HEK293 (cell line): ENCODE data around the gene NOL3.

Source experiments
- CTCF ChIA-PET: fragments of 350-600 bp; formaldehyde crosslinking; extraction: SDS; loops from one replicate; lab custom pipeline; 2021; ENCODE audit warnings: antibody characterized with exemption; lab: Yijun Ruan, JAX
- POLR2A ChIA-PET: fragments of 300-600 bp; formaldehyde crosslinking; extraction: SDS; loops from one replicate; lab custom pipeline; 2020; ENCODE audit warnings: antibody characterized with exemption, inconsistent platforms; lab: Yijun Ruan, JAX
- H3K27ac ChIP-seq: fragments of 200-500 bp; sonication (Bioruptor generic); 2 replicates; pipeline ENCODE4 v1.5.1; 2014; ENCODE audit warnings: low read depth, low read length, control low read depth, inconsistent platforms; ENCODE audit errors: extremely low read depth
- H3K36me3 ChIP-seq, 2 experiments: fragments of 200-500 bp in 1 of 2; sonication (Bioruptor generic) in 1 of 2; 1 replicate in 1 of 2; 2 replicates in 1 of 2; pipeline ENCODE4 v1.5.1; 2014 to 2017; ENCODE audit warnings: inconsistent platforms in 2 of 2, low read length in 2 of 2; ENCODE audit not compliant: control insufficient read depth in 2 of 2, insufficient read depth in 1 of 2
- H3K4me1 ChIP-seq: fragments of 200-500 bp; sonication (Bioruptor generic); 2 replicates; pipeline ENCODE4 v1.5.1; 2014; ENCODE audit warnings: mild to moderate bottlenecking, low read length, inconsistent platforms; ENCODE audit not compliant: control insufficient read depth, insufficient read depth
- H3K4me3 ChIP-seq: 2 replicates; pipeline ENCODE4 v1.5.1; 2011; ENCODE audit warnings: low read depth, mild to moderate bottlenecking, control low read depth, low read length, moderate library complexity
- H3K9me3 ChIP-seq: fragments of 200-500 bp; sonication (Bioruptor generic); 2 replicates; pipeline ENCODE4 v1.5.1; 2014; ENCODE audit warnings: low read depth, low read length, inconsistent platforms; ENCODE audit not compliant: control insufficient read depth, insufficient read depth
- GFI1B ChIP-seq: fragments of 450-650 bp; formaldehyde crosslinking; IDR thresholded peaks from 2 replicates; pipeline ENCODE4 v1.5.1; 2016; ENCODE audit warnings: missing biosample characterization, missing genetic modification characterization
- KLF1 ChIP-seq: fragments of 450-650 bp; formaldehyde crosslinking; IDR thresholded peaks from 2 replicates; pipeline ENCODE4 v1.5.1; 2016; ENCODE audit warnings: missing biosample characterization, missing genetic modification characterization
- KLF16 ChIP-seq: fragments of 450-650 bp; formaldehyde crosslinking; IDR thresholded peaks from 2 replicates; pipeline ENCODE4 v1.5.1; 2017; ENCODE audit warnings: missing biosample characterization, missing genetic modification characterization
- KLF8 ChIP-seq: fragments of 450-650 bp; formaldehyde crosslinking; IDR thresholded peaks from 2 replicates; pipeline ENCODE4 v1.5.1; 2016; ENCODE audit warnings: missing biosample characterization, missing genetic modification characterization
- ZNF133 ChIP-seq: fragments of 450-650 bp; formaldehyde crosslinking; IDR thresholded peaks from 2 replicates; pipeline ENCODE4 v1.5.1; 2016; ENCODE audit warnings: missing biosample characterization, missing genetic modification characterization
- ZNF202 ChIP-seq: fragments of 450-650 bp; formaldehyde crosslinking; IDR thresholded peaks from 2 replicates; pipeline ENCODE4 v1.5.1; 2016; ENCODE audit warnings: missing biosample characterization, missing genetic modification characterization, borderline replicate concordance
- ZNF354C ChIP-seq: fragments of 450-650 bp; formaldehyde crosslinking; IDR thresholded peaks from 2 replicates; pipeline ENCODE4 v1.5.1; 2016; ENCODE audit warnings: missing biosample characterization, missing genetic modification characterization, low read depth, borderline replicate concordance
- ZNF623 ChIP-seq: fragments of 450-650 bp; formaldehyde crosslinking; IDR thresholded peaks from 2 replicates; pipeline ENCODE4 v1.5.1; 2016; ENCODE audit warnings: missing biosample characterization, missing genetic modification characterization
- ZNF785 ChIP-seq: fragments of 450-650 bp; formaldehyde crosslinking; IDR thresholded peaks from 2 replicates; pipeline ENCODE4 v1.5.1; 2016; ENCODE audit warnings: missing biosample characterization, missing genetic modification characterization
- TF ChIP-seq, protein P1 (sequence below): IDR thresholded peaks from 2 replicates; pipeline ENCODE4 v1.6.1; 2011; ENCODE audit warnings: mild to moderate bottlenecking, low read depth, low read length, borderline replicate concordance
- TF ChIP-seq, protein P2 (sequence below): fragments of 450-650 bp; formaldehyde crosslinking; IDR thresholded peaks from 2 replicates; pipeline ENCODE4 v1.5.1; 2016; ENCODE audit warnings: missing biosample characterization, missing genetic modification characterization, low read depth
- TF ChIP-seq, protein P3 (sequence below): fragments of 450-650 bp; formaldehyde crosslinking; IDR thresholded peaks from 2 replicates; pipeline ENCODE4 v1.5.1; 2016; ENCODE audit warnings: missing biosample characterization, missing genetic modification characterization

Gene NOL3

DNA sequence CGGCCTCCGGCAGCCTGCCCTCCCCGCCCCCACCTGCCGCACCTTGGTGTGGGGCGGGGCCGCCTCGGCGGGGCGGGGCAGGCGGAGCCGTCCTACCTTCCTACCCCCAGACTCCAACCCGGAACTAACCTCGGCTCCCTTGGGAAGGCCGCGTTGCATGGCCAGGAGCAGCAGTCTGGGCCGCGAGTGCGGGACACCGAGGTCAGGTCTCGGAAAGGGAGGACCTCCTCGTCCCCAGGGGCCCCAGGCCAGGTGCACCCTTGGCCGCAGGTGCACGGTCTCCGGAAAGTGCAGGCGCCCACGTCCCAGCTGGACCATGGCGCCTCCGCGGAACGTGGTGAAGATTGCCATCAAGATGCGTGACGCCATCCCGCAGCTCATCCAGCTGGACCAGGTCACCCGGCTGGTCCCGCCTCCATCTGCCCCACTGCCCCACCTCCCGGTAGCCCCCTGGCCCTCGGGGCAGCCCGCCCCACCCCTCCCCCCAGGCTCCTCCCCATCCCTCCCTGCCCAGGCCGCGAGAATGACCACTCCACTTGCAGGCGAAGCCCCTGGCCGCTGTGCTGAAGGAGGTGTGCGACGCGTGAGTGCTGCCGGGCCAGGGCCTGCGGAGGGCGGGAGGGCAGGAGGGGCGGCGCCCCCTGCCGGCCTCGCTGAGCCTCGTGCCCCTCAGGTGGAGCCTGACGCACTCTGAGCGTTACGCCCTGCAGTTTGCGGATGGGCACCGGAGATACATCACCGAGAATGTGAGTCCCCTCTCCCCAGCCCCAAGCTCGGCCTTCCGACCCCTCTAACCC lies 28.9 kb downstream of the NOL3 start, which contains the start of gene ELMO3:
Gene ELMO3 (plus strand): TSS at position 121 of the 797 bp plus-strand sequence. CDS start 196 bp downstream, at position 317.
- H3K4me1 ChIP-seq = no peaks in the 10 kb centered on the region
- H3K9me3 ChIP-seq = no peaks in the 10 kb centered on the region
- TF ChIP-seq, protein P1, sequence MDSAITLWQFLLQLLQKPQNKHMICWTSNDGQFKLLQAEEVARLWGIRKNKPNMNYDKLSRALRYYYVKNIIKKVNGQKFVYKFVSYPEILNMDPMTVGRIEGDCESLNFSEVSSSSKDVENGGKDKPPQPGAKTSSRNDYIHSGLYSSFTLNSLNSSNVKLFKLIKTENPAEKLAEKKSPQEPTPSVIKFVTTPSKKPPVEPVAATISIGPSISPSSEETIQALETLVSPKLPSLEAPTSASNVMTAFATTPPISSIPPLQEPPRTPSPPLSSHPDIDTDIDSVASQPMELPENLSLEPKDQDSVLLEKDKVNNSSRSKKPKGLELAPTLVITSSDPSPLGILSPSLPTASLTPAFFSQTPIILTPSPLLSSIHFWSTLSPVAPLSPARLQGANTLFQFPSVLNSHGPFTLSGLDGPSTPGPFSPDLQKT = no peak
- peak; percentile 59 for TF ChIP-seq KLF1 (tag by site-specific recombination)
- peak; percentile 59; the same call in 1 of the 2 replicates for TF ChIP-seq KLF8
- TF ChIP-seq, protein P2, sequence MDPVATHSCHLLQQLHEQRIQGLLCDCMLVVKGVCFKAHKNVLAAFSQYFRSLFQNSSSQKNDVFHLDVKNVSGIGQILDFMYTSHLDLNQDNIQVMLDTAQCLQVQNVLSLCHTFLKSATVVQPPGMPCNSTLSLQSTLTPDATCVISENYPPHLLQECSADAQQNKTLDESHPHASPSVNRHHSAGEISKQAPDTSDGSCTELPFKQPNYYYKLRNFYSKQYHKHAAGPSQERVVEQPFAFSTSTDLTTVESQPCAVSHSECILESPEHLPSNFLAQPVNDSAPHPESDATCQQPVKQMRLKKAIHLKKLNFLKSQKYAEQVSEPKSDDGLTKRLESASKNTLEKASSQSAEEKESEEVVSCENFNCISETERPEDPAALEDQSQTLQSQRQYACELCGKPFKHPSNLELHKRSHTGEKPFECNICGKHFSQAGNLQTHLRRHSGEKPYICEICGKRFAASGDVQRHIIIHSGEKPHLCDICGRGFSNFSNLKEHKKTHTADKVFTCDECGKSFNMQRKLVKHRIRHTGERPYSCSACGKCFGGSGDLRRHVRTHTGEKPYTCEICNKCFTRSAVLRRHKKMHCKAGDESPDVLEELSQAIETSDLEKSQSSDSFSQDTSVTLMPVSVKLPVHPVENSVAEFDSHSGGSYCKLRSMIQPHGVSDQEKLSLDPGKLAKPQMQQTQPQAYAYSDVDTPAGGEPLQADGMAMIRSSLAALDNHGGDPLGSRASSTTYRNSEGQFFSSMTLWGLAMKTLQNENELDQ = no peak
- TF ChIP-seq, protein P3, sequence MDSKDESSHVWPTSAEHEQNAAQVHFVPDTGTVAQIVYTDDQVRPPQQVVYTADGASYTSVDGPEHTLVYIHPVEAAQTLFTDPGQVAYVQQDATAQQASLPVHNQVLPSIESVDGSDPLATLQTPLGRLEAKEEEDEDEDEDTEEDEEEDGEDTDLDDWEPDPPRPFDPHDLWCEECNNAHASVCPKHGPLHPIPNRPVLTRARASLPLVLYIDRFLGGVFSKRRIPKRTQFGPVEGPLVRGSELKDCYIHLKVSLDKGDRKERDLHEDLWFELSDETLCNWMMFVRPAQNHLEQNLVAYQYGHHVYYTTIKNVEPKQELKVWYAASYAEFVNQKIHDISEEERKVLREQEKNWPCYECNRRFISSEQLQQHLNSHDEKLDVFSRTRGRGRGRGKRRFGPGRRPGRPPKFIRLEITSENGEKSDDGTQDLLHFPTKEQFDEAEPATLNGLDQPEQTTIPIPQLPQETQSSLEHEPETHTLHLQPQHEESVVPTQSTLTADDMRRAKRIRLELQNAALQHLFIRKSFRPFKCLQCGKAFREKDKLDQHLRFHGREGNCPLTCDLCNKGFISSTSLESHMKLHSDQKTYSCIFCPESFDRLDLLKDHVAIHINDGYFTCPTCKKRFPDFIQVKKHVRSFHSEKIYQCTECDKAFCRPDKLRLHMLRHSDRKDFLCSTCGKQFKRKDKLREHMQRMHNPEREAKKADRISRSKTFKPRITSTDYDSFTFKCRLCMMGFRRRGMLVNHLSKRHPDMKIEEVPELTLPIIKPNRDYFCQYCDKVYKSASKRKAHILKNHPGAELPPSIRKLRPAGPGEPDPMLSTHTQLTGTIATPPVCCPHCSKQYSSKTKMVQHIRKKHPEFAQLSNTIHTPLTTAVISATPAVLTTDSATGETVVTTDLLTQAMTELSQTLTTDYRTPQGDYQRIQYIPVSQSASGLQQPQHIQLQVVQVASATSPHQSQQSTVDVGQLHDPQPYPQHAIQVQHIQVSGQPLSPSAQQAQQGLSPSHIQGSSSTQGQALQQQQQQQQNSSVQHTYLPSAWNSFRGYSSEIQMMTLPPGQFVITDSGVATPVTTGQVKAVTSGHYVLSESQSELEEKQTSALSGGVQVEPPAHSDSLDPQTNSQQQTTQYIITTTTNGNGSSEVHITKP (tag by site-specific recombination) = no peak
- no peak within 1 kb of the TSS for H3K27ac ChIP-seq
- no peak within 1 kb of the TSS for H3K4me3 ChIP-seq
- ChIA-PET CTCF (interaction anchor here (0.7 to 2.2 kb wide), 3 partner anchors 9 to 26 kb away, joined by 3 to 7 read pairs (median 4); no protein-coding TSS in a partner anchor), POLR2A (interaction anchor here (0.6 to 2.1 kb wide), 5 partner anchors 8 to 87 kb away, joined by 3 to 11 read pairs (median 3); partner anchors contain the start of gene TMEM208)
- peaks cover 7 to 89% of the 10 kb centered on the region in 2 experiments; a peak in 2 of 3 replicates for H3K36me3 ChIP-seq

DNA sequence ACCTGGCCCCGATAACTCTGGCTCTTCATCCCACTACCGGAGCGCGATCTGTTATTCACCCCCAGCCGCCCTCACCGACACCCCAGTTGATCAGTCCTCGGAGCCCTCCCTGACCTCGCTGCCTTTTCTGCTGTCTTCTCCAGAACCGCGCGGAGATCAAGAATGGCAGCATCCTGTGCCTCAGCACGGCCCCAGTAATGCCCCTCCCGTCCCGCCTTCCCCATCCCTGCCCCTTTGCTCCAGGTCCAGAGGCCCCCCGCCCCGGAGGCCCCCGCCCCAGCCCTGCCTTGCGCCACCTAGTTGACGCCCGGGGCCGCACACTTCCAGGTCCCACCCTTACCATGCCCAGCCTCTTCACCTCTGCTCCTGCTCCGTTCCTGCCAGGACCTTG lies 29.5 kb downstream of the NOL3 start:
- ChIA-PET CTCF (no interaction called here), POLR2A (interaction anchor here (1.5 kb wide), 1 partner anchor 27 kb away, joined by 4 read pairs; the partner anchor contains the start of gene TMEM208)
- Histone ChIP-seq H3K36me3 (peaks cover 6 to 85% of the 10 kb centered on the region in 2 experiments; a peak in 2 of 3 replicates), H3K9me3 (no peaks in the 10 kb centered on the region), H3K4me3 (no peak overlapping the region), H3K27ac (no peak overlapping the region), H3K4me1 (no peaks in the 10 kb centered on the region)
- TF ChIP-seq KLF1 (tag by site-specific recombination) (peak; percentile 39), ZNF133 (no peak)

DNA sequence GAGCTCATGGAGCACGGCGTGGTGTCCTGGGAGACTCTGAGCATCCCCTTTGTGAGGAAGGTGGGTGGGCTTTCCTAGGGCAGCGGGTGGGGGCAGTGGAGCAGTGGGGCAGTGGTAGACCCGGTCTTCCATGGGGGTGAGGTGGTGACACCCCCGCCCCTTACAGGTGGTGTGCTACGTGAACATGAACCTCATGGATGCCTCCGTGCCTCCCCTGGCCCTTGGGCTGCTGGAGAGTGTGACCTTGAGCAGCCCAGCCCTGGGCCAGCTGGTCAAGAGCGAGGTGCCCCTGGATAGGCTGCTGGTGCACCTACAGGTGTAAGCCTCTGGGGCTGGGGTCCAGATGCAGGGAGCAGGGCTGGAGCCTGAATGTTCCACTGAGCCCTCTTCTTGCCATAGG lies 30.2 kb downstream of the NOL3 start:
- ChIA-PET CTCF (interaction anchor here (0.6 kb wide), 1 partner anchor 222 kb away, joined by 3 read pairs; no protein-coding TSS in a partner anchor), POLR2A (interaction anchor here (0.6 to 1.5 kb wide), 4 partner anchors 8 to 194 kb away, joined by 3 to 9 read pairs (median 4); partner anchors contain the start of genes E2F4 and TMEM208)
- no peak overlapping the region for H3K27ac ChIP-seq
- peaks cover 0 to 78% of the 10 kb centered on the region in 2 experiments; a peak in 2 of 3 replicates for H3K36me3 ChIP-seq
- H3K9me3 ChIP-seq = no peaks in the 10 kb centered on the region
- no peaks in the 10 kb centered on the region for H3K4me1 ChIP-seq
- no peak overlapping the region for H3K4me3 ChIP-seq
- TF ChIP-seq GFI1B (no peak), ZNF785 (tag by site-specific recombination) (no peak), KLF16 (no peak), ZNF354C (tag by site-specific recombination) (no peak), ZNF202 (tag by site-specific recombination) (no peak), ZNF623 (no peak)
